HG03558 (cell line): ENCODE data around the gene PPL.

ENCODE experiments used
- ATAC-seq: cut with Tn5 transposase; IDR thresholded peaks from one replicate; pipeline ENCODE4 v1.9.1; 2021; ENCODE audit warnings: moderate number of reproducible peaks; ENCODE audit not compliant: unreplicated experiment; ENCODE audit errors: extremely low read depth

The PPL gene

GRCh38 chr16:4891886-4892216, 45.1 kb downstream of the PPL start:
- no peak for ATAC-seq

GRCh38 chr16:4891097-4891885, 45.7 kb downstream of the PPL start:
- ATAC-seq: no peak

- ATAC-seq: no peak
Measured at GRCh38 chr16:4890686-4891085, 46.3 kb downstream of the PPL start.

- ATAC-seq: no peak
Measured at GRCh38 chr16:4890026-4890425, 46.9 kb downstream of the PPL start.

GRCh38 chr16:4888428-4889135, 48.4 kb downstream of the PPL start:
- ATAC-seq: no peak

GRCh38 chr16:4886151-4886550, 50.8 kb downstream of the PPL start:
- ATAC-seq: no peak

- ATAC-seq: no peak
Measured at GRCh38 chr16:4884972-4885874, 51.7 kb downstream of the PPL start.

- ATAC-seq: no peak
Measured at GRCh38 chr16:4884209-4884608, 52.7 kb downstream of the PPL start.

- ATAC-seq: no peak
Measured at GRCh38 chr16:4883501-4883900, 53.4 kb downstream of the PPL start.

- no peak for ATAC-seq
Measured at GRCh38 chr16:4882633-4883285, 54.2 kb downstream of the PPL start.

- ATAC-seq: no peak
Measured at GRCh38 chr16:4882000-4882632, 54.8 kb downstream of the PPL start.

- ATAC-seq: no peak
Measured at GRCh38 chr16:4880006-4880580, 56.9 kb downstream of the PPL start.

- ATAC-seq: no peak
Measured at GRCh38 chr16:4879049-4879448, 57.9 kb downstream of the PPL start.

- ATAC-seq: no peak
Measured at GRCh38 chr16:4877380-4877685, 59.6 kb downstream of the PPL start.

- no peak for ATAC-seq
Measured at GRCh38 chr16:4876646-4877379, 60.1 kb downstream of the PPL start.

- ATAC-seq: no peak
Measured at GRCh38 chr16:4874666-4875065, 62.3 kb downstream of the PPL start.

GRCh38 chr16:4873091-4873490, 63.9 kb downstream of the PPL start:
- ATAC-seq: no peak

GRCh38 chr16:4871071-4871470, 65.9 kb downstream of the PPL start:
- ATAC-seq: no peak

GRCh38 chr16:4870138-4870671, 66.7 kb downstream of the PPL start:
- ATAC-seq: no peak
